GM18907 (cell line): Measurements from ENCODE around the gene BAIAP2.

Experiments
- ATAC-seq: cut with Tn5 transposase; IDR thresholded peaks from one replicate; pipeline ENCODE4 v1.9.1; 2021; ENCODE audit warnings: mild to moderate bottlenecking, moderate library complexity; ENCODE audit not compliant: unreplicated experiment

The BAIAP2 gene

GRCh38 chr17:81102869-81103268 lies 67.9 kb downstream of the BAIAP2 start:
- no peak for ATAC-seq

DNA sequence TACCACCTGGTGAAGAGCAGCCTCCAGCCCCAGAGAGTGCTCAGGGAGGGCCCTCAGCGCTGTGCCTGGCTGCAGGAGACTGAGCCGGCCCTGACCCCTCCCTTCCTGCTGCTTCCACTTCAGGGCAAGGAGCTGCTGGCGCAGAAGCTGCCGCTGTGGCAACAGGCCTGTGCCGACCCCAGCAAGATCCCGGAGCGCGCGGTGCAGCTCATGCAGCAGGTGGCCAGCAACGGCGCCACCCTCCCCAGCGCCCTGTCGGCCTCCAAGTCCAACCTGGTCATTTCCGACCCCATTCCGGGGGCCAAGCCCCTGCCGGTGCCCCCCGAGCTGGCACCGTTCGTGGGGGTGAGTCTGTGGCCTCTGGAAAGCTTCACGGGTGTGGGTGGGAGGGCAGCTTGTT lies 68.4 kb downstream of the BAIAP2 start:
- no peak for ATAC-seq

DNA sequence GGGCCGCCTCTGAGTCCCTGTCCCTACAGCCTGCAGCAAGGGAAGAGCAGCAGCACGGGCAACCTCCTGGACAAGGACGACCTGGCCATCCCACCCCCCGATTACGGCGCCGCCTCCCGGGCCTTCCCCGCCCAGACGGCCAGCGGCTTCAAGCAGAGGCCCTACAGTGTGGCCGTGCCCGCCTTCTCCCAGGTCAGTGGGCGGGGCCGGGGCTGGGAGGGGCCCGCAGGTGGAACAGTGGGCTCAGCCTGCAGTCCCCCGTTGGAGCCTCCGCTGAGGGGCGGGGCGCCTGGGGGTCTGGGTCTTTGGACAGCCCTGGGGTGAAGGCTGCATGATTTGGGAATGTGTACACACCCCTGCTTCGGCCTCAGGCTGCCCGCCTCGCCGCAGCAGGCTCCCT lies 71.8 kb downstream of the BAIAP2 start:
- ATAC-seq, result no peak

GRCh38 chr17:81108220-81108619 lies 73.3 kb downstream of the BAIAP2 start:
- ATAC-seq, result no peak

DNA sequence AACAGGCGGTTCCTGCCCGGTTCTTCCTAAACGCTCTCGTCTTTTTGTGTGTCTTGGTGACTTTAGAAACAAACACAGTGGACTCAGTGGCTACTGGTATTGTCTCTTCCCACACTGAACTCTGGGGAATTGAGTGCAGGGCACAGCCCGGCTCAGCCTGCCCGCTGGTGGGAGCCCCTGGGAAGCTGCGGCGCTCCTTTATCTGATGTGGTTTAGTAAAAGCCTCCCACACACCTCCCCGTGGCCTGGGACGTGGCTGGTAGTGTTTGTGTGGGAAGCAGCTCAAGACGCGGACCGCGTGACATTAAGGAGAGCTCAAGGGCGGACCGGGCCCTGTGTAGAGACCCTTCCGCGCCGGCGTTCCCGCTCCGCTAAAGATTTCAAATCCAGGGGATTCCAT lies 75.0 kb downstream of the BAIAP2 start:
- ATAC-seq, result no peak

DNA sequence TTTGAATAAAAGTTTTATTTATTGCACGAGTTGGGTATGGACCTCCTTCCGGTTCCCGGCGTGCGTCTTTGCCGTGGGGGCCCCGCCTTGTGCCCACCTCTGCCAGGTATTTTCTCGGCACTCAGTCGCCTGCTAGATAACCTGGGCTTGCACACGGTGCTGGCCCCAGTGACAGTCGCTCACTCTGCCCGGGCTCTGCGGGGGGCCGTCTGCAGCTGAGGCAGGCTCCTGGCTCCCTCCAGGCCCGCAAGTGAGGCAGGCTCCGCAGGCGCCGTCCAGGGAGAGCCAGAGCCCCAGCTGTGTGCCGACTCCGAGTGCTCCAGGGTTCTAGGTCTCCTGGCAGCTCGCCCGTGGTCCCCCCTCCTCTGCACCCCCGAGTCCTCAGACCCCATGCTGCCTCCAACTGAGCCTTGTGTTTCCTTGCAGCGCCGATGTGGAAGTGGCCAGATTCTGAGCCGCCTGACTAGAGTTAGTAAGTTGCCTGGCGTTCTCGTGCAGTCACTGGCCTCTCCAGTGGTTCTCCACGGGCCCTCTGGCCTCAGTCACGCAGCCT lies 75.6 kb downstream of the BAIAP2 start:
- no peak for ATAC-seq

DNA sequence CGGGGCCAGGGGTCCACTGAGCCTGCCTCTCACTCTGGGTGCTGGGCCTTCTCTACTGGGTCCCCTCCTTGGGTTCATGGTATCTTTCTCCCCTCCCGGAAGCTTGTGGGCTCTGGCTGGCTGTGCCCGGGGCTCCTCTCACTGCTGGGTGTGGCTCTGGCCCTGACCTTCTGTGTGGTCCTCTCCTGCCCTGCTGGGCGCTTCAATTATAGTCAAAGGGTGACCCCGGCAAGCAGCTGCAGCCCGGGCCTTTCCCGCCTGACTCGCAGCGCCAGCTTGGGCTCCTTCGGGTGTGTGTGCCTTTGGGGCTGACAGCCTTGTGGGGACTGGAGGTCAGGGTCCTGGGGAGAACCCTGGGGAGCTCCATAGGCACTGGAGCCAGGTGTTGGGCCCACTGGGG lies 76.1 kb downstream of the BAIAP2 start:
- ATAC-seq, result no peak

DNA sequence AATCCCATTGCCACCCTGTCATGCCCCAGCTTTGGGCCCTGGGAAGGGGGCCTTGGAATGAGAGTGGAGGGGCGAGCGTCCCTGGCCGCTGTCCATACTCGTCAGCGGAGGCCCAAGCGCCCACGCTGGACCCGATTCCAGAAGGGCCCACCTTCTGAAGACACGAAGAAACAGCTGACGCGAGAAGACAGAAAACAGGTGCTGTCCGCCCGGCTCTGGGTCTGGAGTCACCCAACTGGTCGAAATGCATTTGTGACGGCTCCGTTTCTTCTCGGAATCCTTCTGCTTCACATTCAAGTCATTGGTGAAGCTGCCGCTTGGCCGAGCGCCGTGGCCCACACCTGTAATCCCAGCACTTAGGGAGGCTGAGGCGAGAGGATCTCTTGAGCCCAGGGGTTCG lies 77.5 kb downstream of the BAIAP2 start:
- no peak for ATAC-seq

GRCh38 chr17:81113158-81113724 lies 78.3 kb downstream of the BAIAP2 start:
- no peak for ATAC-seq

GRCh38 chr17:81114351-81115093 lies 79.6 kb downstream of the BAIAP2 start:
- no peak for ATAC-seq

- no peak for ATAC-seq
Measured at GRCh38 chr17:81115219-81115618, 80.3 kb downstream of the BAIAP2 start.

- ATAC-seq, result no peak
Measured at GRCh38 chr17:81115749-81116464, 81.0 kb downstream of the BAIAP2 start.

- ATAC-seq, result no peak
Measured at GRCh38 chr17:81116704-81117103, 81.8 kb downstream of the BAIAP2 start.

DNA sequence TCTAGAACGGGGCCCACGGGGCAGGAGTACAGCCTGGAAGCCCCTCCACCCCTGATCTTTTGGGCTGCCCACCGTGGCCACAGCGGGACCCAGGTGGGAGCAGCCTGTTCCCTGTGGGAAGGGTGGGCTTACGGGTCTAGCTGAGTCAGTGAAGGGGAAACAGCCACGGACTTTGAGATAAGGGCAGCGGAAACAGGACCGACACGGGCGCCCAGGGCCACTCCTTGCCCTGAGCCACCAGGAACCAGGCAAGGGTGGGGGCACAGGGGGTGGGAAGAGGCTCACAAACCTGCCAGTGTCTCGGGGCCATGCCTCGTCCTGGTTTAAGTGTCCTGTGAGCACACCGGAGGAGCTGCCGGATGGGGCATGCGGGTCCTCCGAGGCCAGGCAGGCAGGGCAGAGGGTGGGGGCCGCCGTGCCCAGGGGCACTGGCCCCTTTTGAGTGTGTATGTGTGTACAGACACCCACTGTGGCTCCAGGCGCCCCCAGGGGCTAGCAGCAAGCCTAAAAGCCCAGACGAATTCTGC lies 82.8 kb downstream of the BAIAP2 start:
- ATAC-seq, result no peak

DNA sequence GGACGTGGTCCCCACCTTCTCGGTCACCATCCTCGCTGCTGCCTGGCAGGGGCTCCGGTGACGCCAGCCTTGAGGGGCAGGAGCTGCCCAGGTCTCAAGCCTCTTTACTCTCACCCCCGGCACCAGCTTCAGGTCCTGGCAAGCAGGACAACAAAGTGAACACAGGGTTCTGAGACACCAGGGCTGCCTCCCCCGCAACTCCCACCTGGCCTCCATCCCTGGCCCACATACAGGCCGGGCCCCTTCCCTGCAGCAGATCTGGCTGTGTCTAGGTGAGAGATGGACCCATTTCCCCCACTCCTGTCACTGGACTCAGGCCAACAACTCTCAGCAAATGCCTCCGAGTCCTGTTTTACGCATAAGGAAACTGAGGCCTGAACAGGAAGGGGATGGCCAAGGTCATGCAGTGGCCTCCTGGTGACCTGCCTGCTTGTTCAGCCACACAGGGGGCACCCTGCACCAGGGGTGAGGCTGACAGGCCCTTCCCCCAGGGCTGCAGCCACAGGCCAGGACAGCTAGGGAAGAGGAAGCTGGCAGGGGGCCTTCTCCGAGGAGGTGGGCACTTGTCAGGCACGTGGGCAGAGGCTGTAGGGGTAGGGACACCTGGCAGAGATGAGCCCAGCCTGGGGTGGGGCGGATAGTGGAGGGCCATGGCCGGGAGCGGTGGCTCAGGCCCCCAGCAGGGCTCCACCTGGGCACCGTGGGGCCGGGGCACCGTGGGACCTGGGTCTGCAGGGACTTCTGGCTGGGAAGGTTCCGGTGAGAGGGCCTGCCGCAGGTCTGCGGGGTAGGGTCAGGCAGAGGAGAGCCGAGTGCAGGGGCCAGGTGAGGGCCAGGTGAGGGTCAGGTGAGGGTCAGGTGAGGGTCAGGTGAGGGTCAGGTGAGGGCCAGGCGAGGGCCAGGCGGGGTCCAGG lies 83.6 kb downstream of the BAIAP2 start:
- ATAC-seq, result no peak

DNA sequence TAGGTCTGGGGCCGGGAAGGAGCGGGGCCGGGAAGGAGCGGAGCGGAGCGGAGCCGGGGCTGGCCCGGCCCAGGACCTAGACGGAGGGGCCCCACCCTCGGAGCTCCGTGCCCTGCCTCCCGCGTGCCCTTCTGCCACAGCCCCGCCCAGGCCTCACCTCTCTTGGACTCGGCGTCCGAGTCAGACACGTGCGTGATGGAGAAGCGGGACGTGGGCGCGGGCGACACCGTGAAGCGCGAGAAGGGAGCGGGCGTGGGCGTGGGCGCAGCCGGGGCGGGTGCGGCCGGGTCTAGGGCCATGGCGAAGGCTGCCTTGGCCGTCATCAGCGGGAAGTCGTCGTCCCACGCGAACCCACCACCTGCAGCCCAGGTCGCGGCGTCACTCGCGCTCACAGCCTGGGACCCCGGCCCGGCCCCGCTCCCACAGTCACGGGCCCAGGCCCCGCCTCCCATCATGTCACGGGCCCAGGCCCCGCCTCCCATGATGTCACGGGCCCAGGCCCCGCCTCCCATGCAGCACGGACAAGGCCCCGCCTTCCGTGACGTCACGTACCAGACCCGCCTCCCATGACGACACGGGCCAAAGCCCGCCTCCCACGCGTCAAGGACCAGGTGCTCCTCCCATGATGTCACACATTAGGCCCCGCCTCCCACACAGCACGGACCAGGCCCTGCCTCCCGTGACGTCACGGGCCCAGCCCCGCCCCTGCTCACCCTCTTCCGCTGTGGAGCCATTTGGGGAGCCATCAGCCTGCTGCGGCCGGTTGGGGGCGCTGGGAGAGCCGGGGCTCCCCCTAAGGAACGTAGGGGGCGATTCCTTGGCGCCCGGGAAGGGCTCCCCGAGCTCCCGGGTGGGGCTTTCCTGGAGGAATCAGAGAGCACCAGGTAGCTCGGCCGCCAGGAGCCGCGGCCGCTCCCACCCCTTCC lies 84.5 kb downstream of the BAIAP2 start:
- ATAC-seq, result no peak

GRCh38 chr17:81120149-81120484 lies 85.2 kb downstream of the BAIAP2 start:
- ATAC-seq, result no peak

DNA sequence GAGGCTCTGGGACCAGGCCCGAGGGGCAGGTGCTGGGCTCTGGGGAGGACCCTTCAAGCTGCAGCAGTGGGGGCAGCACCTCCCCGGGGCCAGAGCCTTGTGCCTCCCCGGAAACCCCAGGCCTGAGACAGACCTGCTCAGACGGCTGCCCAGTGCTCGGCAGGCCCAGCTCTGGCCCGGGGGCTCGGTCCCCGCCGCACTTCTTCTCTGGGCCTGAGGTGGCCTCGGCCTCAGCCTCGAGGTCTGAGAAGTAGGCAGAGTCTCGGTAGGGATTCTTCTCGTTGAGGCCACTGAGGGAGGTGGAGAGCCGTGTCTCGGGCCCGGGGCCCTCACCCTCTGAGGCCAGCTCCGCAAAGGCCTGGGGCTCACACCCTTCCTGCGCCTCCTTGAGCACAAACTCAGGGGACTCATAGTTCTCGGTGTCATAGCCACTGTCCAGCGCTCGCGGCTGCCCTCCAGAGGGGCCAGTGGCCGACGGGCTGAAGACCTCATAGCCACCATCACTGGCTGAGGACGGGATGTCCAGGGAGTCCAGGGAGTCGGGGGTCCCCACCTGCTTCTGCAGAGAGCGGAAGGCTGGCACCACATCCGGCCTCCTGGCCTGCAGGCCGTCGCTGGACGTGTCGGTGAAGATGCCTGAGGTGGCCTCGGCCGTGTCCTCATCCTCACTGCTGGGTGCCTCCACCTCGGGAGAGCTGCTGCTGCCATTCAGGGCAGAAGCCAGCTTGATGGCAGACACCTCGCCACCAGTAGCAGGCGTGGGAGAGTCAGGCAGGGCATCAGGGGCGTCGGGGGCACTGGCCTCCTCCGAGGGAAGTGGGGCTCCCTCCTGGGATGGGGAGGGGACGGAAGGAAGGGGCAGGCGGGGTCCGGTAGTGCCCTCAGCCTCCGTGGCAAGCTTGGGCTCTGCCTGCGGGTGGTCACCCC lies 86.0 kb downstream of the BAIAP2 start:
- ATAC-seq, result no peak
